HG02763 (cell line): ENCODE results near the gene EYA4.
"Not testable (repeated sequence)": the region's sequence is repeated elsewhere in the genome, so short reads cannot be mapped to it uniquely, and the experiment has no call there.

Experiments
- ATAC-seq: cut with Tn5 transposase; IDR thresholded peaks from one replicate; pipeline ENCODE4 v1.9.1; 2021; ENCODE audit warnings: mild to moderate bottlenecking, moderate library complexity; ENCODE audit not compliant: unreplicated experiment

The EYA4 gene

DNA sequence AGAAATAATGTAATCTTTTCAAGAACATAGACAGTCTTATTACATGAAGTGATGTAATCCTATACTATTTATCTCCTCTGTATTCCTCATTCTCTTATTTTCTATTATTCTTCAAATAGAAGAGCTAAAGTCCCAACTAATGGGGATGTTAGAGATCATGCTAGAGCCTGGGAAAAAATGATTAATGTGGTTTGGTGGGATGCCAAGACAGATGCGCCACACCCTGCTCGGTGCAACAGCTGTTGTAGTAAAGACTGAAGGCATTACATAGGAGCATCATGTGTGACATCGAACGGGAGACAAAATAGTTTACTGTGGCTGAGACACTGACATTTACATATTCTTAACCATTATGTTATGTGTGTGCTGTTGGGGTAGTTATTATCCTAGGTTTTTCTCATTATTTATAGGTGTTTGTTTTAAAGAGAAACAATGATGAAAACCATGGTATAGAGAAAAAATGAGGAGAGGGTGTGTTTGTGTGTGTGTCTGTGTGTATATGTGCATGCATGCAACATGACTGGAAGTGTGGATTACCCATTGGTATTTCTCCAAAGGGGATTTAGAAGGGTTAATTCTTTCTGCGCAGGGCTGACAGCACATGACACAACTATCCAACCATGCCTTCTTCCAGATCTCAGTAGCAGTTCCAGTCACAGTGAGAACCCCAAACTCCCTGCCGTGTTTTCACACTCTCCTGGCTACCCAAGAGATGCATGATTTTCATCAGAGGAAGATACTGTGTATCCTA is 155.3 kb downstream of the EYA4 start:
- ATAC-seq = no peak

DNA sequence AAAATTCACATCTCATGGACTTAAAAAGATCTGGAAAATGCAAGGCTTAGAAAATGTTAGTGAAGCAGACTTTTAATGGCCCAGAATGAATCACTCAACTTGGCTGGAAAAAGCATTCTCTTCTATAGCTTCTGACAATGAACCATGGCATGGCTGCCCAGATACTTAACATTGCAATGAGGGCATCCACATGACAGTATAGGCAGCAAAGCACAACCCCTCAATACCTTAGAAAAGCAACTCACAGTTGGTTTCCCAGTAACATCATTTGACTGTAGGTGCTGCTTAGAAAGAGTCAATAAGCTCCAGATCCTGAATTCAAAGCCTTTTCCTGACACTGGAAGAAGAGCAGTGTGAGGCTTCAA is 155.8 kb downstream of the EYA4 start:
- ATAC-seq = no peak

DNA sequence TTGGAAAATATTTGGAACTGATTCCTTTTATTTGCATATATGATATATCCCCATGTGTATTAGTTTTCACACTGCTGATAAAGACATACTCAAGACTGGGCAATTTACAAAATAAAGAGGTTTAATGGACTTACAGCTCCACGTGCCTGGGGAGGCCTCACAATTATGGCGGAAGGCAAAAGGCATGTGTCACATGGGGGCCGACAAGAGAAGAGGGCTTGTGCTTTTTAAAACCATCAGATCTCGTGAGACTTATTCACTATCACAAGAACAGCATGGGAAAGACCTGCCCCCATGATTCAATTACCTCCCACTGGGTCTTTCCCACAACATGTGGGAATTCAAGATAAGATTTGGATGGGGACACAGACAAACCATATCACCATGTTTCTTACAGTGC is 156.4 kb downstream of the EYA4 start:
- ATAC-seq = not testable (repeated sequence)

DNA sequence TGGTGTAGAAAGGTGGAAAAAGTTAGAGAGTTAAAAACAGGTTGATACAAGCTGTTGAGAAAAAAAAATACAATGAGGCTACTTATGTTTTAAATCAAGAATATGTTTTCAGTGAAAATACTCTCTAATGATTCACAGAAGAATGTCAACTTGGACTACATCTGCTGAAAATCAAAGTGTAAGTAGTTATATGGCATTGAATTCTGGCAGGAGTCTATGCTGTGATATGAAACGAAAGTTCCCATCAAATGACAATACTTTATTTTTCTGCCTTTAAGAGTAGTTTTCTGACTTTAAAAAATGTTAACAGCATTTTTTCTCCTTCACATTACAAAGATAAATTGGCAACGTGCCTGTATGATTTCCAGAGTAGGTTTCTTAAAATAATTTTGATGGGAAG is 158.3 kb downstream of the EYA4 start:
- ATAC-seq = no peak

DNA sequence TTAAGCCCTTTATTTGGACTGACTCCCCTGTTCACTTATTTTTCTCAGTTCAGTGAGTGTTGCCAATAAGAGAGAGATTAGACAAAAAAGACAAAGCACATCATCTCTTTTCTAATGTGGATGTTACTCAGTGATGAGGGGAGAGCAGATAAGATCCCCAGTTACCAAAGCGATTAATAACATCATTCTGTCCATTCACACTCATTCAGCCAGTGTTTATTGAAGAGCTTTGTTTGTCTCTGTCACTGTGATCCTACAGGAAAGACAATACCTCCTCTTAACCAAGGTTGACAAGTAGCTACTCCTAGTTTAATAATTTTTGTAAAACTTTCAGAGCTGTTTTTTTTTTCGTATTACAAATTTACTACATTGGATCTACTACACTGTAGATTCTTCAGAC is 163.0 kb downstream of the EYA4 start:
- no peak for ATAC-seq

DNA sequence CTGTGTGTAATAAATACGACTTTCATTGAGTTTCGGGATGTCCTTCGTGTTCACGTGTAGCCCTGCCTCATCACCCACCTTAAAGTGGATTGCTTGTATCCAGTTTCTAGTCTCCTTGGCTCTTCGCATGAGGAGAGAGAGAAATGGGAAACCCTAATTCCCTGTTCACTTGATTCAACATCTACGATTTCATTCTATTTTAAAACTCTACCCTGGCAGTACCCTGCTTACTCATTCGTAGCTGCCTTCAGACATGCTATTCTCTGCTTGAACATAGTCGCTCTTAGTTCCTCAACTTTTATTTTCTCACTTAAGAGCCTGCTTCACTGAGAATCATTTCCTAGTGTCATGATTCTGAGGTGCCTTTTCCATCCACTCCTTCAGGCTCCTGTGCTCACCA is 163.6 kb downstream of the EYA4 start:
- no peak for ATAC-seq

DNA sequence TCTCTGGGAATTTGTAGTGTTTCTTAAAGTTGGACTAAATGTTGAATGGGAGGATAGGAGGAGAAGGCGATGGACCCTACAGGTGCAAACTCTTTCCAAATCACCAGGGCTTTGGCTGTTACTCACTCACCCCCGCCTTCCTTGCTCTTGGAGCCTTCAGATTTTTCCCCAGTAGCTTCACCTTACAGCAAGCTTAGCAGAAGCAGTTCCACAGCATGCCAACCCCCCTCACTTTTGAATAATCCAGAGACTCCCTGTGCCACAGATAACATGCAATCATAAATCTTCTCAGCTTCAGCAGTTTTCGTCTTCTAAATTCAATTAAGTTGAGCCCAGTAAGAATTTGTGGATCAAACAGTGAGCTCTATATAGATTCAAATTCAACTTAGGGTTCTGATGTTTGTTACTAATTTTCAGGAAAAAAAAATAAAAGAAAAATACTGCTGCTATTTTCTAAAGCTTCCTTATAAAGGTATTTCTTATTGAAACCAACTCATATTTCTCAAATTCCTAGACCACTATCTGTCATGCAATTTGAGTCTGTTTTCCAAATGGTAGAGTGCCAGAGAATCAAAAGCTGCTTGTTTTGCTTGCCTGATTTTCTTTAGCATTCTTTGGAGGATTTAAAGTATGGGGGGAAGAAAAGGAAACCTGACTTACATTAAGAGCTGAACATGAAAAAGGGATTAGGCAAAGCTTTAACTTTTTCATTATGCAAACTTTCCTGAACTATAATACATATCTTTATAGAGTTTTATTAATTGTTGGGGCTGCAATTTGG is 166.4 kb downstream of the EYA4 start:
- ATAC-seq = no peak

DNA sequence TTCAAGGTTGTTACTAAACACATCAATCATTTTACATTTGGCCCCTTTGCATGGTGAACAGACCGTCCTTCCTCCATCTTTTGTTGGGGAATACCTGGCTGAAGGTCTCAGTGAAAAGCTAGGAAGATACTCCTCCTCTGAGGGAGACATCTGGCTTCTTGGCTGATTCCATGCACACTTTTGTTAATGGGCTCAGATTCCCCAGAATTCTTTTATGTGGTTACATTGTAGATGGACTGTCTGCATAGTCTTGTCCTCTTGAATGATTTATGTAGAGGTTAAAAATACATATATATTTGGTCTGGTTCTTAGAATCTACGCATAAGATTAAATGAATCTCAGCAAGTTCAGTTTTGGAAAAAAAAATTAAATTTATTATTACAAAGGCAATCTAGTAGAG is 167.0 kb downstream of the EYA4 start:
- ATAC-seq = no peak

DNA sequence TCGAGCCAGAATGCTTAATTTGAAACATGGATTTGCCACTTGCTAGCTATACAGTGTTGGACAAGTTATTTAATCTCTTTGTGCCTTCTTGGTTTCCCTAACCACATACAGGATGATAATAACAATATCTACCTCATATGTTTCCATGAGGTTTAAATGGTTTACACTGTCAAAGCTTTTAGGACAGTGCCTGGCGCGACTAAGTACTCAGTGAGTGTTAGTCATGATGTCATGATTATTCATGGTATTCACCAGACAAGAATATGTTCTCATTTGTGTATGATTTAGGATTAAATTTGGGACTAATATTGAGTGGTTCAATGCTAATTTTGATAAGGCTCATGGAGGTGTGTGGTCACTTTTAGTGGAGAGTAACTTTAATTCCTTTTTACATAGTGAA is 167.4 kb downstream of the EYA4 start:
- no peak for ATAC-seq

DNA sequence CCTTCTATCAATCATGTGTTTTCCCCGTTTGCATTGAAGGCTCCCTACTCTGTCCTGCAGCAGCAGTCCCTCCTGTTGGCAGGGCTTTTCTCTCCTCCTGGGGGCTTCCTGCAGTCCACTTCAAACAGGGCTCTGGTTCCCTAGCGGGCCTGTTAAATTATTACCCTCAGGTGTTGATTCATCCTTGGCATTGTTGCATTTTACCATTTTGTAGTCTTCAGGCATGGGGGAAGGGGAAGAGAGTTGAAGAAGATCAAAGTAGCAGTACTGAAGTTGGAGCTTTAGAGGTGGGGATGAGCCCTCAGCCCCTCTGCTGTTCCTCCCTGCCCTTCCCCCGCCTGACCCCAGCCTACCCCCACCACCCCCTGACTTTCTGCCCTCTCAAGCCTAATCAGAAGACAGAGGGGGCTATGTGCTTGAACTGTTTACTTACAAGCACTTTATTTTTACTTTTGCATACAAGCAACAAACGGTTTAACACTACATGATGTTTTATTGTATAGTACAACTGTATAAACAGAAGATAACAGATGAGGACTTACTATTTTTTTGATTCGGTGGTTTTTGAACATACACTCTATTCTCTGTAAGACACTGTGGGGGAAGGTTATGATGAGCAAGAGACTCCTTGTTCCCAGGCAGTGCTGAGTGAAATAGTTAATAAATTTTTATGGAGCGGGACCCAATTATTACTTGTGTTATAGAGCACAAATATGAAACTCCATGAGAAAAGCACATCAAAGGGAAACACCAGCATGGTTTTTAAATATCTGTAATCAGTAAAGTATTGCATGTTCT is 169.7 kb downstream of the EYA4 start:
- ATAC-seq = no peak

DNA sequence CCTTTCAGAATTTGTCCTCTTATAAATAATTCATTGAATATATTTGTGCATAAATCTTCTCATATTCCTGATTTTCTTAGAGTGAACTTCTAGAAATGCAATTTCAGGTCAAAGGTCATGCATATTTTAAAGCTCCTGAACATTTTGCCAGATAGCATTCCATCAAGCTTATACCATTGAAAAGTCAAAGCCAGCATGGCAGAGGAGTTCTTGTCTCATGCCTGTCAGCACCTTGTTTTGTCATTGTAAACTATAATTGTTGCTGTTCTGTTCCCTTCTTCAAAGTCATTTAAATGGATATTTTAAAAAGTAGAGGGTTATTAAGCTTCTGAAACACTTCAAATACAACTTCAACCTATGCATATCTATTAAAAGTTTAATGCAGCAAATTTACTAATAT is 170.6 kb downstream of the EYA4 start:
- ATAC-seq = no peak

DNA sequence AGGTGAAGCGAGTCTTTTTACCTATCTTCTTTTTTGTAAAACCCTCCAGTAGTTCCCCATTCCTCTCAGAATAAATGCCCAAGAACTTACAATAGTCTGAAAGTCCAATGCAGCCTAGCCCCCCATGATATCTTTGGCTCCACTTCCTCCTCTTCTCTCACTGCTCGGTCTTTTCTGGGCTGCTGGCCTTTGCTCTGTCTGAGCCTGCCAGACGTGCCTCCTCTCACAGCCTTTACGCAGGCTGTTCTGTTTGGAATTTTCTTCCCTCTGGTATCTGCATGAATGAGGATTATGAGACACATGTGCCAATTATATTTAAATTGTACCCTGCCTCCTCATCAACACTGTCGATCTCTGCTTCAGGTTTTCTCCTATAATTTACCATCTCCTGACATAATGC is 174.1 kb downstream of the EYA4 start:
- no peak for ATAC-seq

DNA sequence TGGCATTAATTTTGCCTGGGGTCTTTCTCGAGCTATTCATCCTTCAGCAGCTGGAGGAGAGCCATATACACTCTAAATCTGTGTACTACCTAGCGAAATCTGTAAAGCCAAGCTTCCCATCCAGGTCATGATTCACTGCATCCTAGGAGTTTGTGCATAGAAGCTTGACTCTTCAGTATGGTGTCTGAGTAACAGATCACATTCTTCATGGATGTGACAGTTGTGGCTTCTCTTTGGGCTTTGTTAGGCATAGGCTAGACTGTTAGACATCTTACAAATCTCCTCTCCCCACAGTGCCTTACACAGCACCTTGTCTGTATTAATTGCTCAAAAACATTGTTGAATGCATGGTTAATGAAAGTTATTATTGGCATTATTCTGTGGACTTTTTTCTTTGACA is 177.0 kb downstream of the EYA4 start:
- ATAC-seq = no peak

DNA sequence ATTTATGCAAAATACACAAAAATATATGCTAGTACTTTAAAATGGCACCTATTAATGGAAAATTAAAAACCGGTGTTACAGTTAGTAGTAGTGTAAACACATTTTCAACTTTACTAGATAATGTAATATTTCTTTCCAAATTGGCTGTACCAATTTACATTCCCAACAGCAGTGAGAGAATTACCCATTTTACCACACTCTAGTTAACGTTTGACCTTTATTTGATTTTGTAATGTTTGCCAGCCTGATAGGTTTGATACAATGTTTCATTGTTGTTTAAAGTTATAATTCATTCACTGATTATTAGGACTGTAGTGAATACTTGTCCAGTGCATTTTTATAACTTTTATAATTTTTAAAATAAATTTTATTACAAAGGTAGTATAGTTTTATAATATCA is 182.1 kb downstream of the EYA4 start:
- ATAC-seq = no peak

DNA sequence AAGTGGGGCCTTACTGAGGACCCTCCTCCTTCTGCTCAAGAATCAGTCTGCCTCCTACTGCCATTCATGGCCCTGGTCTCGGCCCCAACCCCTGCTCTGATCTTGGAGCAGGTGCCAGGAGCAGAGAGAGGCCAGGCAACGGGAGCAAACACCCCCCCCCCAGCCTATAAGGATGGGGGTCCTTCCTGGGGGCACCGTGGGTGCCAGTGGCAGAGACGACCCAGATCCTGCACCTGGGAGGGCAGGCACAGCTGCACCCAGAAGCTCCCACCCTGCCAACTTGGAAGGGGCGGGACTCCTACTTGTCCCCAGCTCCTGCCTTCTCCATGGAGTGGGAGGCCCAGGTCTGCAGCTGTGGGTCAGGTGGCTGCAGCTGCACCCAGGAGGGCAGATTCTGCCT is 183.2 kb downstream of the EYA4 start:
- no peak for ATAC-seq

DNA sequence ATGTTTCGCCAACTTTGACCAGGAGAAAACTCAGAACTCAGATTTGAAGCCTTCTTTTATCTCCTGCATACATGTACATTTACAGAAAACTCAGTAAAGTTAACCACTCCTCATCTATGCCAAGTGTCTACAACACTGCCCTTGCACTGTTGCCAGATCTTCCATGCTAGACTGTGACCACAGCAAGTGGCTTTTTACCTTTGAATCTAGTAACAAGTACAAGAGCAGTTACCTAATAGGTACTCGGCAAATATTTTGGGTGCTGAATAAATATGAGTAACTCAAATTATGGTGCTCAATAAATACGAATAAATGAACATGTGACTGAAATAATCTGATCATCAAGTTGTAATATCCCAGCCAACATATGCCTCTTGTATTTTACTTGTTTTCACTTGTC is 184.9 kb downstream of the EYA4 start:
- no peak for ATAC-seq

DNA sequence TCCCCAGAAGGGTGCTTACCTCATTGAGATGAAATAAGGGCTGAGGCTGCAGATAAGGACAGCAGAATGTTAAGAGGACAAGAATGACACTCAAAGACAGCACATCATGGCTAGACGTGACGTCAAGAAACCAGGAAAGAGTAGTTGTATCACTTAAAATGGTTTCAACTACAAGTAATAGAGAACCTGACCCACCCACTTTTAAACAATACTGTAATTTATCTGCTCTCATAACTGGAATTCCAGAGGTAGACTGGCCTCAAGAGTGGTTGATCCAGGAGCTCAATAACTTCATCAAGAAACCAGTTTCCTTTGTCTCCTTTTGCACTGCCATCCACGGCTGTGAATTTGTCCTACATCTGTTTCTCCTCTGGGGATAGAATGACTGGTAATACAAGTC is 187.1 kb downstream of the EYA4 start:
- no peak for ATAC-seq

DNA sequence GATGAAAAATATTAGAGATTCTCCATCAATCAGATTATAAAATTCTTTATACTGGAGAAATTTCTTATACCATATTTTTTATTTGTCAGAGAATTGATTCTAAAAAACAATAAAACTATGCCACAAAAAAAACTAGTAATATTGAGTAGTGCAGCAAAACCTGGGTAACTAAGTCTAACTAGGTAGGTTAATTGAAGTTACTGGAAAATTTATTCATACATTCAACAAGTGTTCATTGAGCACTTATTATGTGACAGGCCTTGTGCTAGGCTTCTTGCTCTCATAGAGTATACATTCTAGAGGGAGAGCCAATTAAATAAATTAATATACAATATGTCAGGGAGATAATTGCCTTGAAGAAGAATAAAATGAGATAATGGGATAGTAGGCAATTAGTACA is 189.4 kb downstream of the EYA4 start:
- ATAC-seq = no peak

DNA sequence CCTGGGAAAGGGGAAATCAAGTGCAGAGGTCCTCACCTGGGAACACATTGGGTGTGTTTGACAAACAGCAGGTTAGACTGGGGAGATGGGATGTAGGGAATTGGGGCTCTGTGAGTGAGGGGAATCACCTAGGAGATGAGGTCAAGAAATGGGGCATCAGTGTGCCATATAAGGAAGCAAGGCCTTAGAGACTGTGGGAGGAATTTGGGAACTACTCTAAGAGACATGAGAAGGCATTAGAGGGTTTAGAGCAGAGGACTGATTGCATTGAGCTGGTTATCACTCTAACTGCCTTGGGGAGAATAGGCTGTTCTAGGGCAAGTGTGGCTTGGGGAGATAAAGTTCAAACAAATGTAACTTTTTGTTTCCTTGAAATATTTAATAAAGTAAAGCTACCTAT is 189.9 kb downstream of the EYA4 start:
- no peak for ATAC-seq

DNA sequence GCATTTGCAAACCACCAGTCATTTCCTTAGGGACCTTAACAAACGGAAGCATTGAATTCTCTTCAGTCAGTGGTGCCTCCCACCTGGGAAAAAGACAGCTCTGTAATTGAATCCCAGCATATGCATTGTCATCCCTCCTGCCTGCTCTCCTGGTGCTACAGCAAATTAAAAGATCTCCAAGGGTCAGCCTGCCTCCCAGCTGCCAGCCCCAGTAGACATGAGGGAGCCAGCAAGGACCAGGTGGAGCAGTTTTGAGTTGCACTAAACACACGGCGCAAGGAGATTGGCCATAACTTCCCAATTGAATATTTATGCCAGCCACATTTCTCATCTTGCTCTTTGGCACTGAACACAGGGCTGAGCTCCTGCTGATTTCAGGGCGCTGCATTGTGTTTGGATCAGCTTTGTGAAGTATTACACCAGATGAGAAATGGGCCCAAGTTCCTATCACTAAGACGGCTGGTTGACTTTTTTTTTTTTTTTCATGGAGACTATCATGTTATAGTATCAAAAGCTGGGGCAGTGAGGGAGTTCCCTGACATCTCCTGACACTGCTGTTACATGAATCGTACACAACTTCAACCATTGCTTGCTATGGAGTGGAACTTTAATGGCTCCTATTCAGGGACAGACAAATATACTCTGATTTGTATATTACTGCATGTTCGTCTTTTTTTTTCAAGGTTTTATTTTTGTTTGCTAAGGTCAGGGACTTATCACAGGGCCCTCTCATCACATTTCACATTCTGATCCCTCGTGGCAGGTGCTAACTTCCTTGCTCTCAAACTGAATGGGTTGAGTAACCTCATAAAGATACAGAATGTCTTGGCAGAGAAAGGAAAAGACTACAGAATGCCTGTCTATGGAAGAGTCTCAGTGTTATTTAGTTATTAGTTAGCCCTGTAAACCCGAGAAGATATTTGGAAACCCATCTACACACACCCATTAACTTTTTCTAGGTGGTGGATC is 191.1 kb downstream of the EYA4 start:
- ATAC-seq = no peak
